Stimulated activated CD4-positive, alpha-beta T cell treated with anti-CD3 and anti-CD28 coated beads, TNF-alpha, amount 100 ng/mL, for 48 hours (primary cell): ENCODE results near the gene CLEC19A.
"Not testable (repeated sequence)": the region's sequence is repeated elsewhere in the genome, so short reads cannot be mapped to it uniquely, and the experiment has no call there.

ENCODE experiments used
- DNase-seq, 3 donors: peaks; one replicate each; pipeline ENCODE4 v3.0.0-alpha.2; 2020; ENCODE audit warnings: low read depth in 3 of 3

CLEC19A gene

DNA sequence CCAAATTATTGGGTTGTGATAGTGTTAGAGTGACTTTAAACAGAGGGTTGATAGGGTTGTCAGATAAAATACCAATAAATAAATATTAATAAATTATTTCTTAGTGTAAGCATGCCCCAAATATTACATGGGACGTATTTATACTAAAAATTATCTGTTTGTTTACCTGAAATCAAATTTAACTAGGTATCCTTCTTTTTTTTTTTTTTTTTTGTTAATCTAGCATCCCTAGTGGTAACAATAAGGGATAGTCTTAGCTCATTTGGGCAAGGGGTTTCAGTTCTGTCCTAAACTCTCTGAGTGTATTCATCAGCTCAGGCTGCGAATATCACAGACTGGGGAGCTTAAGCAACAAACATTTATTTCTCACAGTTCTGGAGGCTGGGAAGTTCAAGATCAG, 1.3 kb downstream of the CLEC19A start:
- DNase-seq: no peak

DNA sequence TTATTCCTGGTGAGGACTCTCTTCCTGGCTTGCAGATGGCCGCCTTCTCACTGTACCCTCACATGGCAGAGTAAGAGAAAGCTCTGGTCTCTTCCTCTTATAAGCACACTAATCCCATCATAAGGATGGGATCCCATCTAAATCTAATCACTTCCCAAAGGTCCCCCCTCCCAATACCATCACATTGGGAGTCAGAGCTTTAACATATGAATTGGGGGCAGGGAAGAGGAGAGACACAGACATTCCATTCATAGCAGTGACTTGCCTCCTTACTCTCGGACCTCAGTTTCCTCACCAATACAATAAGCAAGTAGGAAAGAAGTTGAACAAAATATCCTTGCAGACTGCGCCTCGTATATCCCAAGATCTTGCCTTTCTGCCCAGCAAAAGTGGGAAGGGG, 1.7 kb downstream of the CLEC19A start:
- DNase-seq: no peak

DNA sequence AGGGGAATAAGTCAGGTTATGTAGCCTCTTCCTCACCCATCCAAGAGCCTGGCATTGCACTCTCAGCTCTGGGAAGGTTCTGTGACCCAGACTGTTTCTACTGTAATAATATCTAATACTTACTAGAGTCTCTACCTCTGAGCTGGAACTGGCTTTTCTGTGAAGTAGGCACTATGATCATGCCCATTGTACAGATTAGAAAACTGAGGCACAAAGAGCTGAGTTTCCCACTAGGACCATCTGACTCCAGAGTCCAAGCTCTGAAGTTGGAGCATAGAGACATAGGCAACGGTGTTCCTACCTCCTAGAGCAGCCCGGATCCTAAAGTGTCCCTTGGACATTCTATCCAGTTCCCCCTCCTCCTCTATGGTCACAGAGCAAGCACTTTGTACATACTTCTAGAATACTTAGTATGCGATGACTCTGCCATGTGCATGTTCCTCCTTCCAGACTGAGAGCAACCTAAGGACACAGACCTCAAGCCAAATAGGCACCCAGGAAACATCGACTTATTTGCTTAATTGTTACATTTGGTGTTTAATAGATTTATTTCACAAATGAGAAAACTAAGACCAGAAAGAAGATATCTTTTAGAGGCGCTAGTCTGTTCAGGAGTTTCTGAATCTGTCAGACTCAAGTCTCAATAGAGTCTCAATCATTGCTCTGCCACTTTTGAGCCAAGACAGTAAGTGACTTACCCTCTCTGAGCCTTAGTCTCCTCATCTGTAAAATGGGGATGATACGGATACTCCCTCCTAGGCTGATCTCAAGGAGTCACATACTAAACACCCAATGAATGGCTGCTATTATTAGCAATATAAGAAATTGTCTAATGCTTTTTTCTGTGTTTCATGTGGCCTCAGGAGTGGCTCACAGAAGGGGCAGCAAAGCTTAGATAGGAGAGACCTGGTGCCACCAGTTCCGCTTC, 3.6 kb downstream of the CLEC19A start:
- no peak for DNase-seq

DNA sequence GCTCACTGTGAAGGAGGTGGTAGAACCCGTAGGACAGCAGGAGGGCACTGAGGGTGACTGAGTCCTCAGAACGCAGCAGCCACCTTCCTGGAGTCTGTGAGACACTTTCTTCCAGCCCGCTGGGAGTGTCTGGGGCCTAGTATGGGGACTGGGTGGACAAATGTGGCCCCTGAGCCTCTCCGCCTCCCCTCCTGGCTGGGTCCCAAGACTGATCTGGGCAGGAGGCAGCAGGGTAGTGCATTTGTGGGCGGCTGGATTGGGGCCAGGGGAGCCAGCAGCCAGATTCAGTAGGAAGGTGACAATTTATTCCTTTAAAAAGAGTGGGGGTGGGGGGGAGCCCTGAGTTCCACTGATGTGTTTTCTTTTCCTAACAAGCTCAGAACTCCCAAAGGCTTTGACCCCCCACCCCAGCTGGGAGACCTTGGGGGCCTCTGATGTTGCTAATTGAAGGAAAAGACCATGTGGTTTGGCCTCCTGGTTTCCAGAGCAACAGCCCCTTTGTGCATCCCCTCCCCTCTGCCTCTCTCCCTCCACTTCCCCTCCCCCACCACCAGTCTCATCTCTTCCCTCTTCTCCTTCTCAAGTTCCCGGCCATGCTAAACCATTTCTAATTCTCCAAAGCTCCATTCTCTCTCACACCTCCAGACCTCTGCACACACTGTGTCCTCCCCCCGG, 4.4 kb downstream of the CLEC19A start:
- no peak for DNase-seq

DNA sequence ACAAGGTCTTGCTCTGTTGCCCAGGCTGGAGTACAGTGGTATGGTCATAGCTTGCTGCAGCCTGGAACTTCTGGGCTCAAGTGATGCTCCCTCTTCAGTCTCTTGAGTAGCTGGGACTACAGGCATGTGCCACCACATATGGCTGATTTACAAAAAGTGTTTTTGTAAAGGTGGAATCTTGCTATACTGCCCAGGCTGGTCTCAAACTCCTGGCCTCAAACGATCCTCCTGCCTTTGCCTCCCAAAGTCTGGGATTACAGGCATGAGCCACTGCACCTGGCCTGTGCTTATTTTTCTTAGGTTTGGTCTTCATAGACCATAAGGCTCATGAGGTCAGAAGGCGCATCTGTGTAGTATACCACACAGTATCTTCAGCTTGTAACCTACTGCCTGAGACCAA, 5.3 kb downstream of the CLEC19A start:
- DNase-seq: no peak

DNA sequence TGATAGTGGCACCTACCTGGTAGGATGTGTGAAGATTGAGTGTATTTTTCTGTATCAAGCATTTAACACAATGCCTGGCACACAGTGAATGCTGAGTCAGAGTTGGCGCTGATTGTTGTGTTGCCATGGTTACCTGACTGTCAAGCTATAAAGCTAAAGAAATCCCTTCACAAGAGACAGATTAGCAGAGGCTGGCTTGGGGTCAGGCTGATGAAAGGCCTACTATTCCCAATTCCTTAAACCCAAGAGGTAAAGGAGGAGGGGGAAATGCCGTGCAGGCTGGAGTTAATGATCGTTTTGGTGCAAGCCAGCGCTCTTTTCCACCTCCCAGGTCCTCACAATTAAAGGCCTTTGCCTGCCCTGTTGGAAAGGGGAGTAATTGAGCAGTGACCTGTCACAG, 5.9 kb downstream of the CLEC19A start:
- peak in 1 of 3 donors; percentile 7 for DNase-seq

DNA sequence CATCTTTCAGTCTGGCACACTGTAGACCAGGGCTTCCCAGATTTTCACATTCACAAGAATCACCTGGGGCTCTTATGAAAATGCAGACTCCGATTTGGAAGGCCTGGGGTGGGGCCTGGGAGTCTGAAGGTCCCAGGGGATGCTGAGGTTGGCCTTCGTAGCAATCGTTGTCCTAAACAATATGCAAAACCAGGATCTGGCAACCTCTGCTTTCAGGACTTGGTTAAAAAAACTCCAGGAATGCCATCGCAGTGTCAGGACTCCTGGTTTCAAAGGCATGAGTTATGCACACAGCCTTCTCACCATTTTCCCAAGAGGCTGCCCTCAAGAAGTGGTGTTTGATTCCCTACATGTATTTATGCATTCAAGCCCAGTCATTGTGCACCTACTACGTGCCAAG, 6.7 kb downstream of the CLEC19A start:
- DNase-seq: no peak

DNA sequence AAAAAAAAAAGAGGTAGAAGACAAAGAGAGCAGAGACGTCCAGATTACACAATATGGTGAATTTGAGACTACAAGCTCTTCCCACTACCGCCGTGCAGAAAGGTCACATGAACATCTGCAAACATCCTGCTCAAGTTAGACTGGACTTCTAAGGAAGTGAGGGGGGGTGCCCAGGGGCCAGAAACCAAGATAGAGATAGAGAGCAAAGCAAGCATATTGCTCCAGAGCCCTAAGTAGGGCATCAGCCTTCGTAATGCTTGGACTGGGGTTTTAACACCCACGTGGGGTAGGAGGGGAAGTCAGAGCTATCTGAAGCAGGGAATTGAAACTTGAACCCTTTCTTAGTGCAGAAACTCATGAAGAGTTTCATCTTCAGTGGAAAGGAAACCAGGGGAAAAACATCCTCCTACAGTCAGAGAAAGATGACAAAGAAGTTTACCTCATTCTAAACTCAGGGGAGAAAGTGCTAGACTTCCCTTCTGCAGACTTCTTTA, 8.7 kb downstream of the CLEC19A start:
- DNase-seq: peak; percentile 27 to 57 (median 38)

DNA sequence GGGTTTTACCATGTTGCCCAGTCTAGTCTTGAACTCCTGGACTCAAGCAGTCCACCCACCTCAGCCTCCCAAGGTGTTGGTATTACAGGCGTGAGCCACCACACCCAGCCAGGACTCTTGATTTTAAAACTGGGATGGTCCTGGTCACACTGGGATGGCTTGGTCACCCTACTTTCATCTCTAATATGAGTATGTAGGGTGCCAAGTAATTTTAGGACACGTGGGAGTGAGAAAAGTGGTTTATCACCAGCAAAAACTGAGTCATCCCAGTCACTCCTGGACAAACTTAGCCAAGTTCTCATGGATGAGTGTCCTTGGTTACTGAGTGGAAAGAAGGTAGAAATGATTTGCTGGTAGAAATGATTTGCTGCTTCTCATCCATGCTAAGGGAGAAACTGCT, 9.9 kb downstream of the CLEC19A start:
- DNase-seq: peak in 1 of 3 donors; percentile 15

DNA sequence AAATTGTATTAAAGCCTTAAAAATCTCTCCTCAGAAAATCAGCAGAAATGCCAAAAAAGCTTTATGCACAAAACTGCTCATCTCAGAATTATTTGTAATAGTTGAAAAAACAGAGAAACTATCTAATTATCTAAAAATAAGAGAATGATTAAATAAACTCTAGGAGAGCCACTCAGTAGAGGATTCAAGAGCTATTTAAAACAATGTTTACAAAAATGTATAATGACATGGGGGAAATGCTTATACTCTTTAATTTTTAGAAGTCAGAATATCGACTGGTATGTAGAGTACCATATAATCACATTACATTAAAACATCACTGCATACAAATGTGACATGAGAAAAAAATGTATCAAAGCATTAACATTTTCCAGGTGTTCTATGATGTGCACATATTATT, 11.9 kb downstream of the CLEC19A start:
- no peak for DNase-seq

DNA sequence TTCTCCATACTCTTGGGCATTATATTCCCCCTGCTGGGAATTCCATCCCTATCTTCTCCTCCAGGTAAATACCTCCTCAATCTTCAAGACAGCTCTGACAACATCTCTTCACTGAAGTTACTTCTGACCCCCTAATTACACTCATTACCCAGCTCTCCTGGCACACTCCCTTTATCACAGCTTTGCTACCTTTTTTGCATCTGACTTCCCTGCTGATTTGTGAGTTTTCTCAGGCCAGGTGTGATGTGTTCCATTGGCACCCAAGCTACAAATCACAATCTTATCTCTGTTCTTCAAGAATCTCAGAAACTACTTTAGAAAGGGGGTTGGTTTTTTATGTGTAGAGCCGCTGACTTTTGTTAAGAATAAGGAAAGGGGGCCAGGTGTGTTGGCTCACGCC, 14.0 kb downstream of the CLEC19A start:
- DNase-seq: no peak

DNA sequence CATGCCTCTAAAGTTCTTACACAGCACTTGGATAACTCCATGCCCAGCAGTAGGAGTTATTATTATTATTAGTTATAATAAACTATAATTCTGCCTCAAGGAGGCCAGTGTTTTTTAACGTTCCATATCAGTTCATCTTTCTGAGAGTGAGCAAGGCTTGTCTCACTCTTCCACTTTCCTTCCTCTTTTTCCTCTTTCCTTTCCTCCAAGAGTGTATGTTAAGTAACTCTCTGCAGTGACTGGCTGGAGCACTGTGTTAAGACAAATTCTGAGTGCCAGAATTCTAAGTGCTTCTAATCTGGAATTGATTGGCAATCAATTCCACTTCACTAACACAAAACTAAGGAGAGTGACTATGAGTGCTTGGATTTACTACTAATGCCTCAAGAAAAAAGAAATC, 16.4 kb downstream of the CLEC19A start:
- DNase-seq: no peak

DNA sequence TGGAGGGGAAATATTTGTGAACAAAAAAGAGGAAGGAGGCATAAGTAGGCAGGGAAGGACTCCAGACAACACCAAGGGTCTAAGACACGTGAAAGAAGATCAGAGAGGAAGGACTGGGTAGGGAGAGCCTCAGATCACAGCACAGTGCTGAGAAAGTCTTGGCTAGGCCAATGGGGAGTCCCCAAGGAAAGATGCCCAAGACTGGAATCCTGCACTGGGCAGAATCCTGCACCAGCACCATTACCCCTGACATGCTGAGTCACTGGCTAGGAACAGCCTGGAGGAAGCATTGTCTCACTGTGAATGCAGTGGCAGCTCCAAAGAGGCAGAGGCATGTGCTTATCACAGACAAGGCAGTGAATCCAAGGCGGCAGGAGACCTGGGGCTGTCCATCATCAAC, 19.2 kb downstream of the CLEC19A start:
- no peak for DNase-seq

DNA sequence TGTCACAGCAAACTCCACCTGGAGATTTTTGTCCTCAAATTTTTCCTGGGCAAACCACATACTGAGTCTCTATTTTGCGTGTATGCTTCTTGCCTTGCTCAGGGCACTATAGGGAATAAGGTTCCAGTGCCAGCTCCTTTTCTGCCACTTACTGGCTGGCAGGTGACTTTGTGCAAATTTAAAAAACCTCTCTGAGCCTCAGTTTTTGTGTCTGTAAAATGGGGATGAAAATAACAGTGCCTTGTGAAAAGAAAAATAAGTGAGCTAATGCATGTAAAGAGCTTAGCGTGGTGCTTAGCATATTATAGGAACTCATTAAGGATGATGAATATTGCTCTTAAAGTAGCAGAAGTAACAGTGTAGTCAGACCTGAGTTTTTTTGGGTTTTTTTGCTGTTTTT, 19.9 kb downstream of the CLEC19A start:
- no peak for DNase-seq

DNA sequence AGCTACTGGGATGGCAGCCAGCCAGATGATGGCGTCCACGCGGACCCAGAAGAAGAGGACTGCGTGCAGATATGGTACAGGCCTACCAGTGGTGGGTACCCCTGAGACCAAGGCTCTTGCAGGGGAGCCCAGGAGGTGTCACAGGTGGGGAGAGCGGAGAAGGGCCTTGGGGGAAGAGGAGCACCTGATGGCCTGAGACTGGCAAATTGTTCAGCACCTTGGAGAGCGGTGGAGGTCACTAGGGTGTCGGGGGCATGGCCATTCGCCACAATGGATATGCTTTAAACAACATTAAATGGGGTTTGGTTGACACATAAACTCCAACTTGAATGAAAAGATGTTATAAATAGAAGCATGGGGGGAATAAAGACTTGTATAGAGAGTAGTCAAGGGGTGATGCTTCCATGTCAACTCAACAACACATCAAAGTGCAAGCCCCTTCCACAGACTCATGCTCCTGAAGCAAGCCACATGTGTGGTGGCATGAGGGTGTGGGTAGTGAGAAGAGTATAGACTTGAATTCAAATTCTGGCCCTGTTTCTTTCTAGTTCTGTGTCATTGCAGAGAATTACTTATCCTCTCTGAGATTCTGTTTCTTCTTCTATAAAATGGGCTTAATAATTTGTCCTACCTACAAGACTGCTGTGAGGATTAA, 22.2 kb downstream of the CLEC19A start:
- no peak for DNase-seq

DNA sequence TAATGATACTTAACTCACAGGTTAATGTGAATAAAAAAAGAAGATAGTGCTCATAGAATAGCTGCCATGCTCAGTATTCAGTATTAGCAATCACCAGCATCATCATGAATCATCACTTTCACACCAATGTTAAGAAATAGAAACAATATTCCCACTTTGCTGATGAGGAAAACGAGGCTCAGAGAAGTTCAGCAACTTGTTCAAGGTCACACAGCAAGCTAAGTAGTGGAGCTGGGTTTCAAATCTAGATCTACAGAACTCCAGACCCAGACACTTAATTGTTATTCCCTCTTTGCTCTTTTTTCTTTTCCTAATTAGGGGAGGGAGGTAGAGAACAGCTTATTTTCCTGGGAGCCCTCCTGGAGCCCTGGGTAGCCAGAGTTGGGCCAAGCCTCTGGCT, 22.9 kb downstream of the CLEC19A start:
- DNase-seq: no peak

DNA sequence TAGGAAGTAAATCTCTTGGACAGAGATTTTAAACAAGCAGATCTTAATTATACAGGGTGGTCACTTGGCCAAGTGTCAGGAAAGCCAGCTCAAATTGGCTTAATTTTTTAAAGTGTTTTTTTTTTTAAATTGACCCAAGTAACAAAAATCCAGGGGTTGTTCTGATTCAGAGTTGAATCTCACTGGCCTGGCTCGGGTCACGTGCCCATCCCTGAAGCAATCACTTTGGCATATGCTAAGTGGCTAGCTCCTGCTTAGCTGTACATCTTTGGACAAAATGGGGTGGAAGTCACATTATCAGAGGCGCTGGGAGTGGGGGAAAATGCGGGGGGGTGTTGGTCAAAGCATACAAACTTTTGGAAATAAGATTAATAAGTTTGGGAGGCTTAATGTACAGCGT, 23.6 kb downstream of the CLEC19A start:
- no peak for DNase-seq

DNA sequence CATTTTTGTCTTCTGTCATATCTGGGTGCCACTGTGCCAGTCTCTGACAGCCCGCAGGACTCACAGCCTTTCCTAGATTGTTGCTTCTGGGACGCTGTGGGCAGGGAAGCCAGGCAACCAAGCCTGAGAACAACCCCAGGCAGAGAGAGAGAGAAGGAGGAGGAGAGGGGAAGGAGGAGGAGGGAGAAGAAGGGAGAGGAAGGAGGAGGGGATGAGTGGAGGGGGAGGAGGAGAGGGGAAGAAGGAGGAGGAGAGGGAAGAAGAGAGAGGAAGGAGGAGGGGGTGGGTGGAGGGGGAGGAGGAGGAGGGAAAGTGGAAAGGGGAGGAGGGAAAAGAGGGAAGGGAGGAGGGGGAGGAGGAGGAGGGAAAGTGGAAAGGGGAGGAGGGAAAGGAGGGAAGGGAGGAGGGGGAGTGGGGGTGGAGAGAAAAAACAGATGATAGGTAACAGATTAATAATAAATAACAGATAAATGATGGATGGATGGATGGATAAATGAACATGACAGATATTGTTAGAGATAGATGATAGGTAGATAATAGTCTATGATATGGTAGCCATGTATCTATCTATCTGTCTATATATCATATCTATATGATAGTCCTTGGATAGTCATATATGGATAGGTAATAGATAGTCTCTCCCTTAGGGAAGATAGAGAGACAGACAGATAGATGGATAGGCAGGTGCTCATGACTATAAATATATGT, 29.3 kb downstream of the CLEC19A start:
- no peak for DNase-seq

DNA sequence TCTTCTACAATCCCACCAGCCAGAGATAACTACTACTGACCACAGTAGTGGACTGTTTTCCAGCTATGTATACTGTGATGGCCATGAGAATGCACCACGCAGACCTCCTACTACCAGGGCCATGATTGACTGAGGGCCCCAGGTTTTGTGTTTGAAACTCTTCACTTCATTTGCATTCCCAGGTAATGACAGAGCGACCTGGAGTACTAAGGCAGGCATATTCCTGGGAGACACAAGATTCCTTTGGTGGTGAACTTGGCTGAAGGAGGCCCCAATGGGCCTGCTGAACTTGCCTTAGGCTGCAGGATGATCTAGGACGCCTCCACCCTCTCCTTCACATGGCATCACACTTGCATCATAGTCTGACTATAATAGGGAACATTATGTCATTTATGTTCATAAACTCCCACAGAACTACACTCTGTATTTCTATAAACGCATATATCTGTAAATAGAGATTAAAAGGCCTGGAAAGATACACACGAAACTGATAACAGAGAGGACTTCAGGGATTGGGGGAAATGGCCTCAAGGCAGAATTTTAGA, 30.4 kb downstream of the CLEC19A start:
- DNase-seq: no peak

DNA sequence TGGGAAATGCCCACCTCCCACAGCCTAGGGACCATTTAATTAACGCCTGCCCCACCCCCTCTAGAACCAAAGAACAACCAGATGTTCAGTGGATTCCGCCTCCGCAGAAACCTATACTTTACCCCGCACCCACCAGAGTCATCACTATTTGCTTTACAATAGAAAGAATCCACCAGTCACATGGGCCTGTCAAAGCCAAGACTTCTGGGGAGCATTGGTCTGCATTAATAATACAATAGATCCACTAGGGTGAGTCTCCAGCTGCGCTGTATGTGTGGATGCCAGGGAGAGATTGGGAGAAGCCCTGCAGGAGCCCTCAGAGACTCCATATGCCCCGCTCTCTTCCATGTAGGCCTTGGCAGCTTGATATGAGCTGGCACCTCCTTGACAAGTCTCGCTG, 31.3 kb downstream of the CLEC19A start:
- DNase-seq: no peak

DNA sequence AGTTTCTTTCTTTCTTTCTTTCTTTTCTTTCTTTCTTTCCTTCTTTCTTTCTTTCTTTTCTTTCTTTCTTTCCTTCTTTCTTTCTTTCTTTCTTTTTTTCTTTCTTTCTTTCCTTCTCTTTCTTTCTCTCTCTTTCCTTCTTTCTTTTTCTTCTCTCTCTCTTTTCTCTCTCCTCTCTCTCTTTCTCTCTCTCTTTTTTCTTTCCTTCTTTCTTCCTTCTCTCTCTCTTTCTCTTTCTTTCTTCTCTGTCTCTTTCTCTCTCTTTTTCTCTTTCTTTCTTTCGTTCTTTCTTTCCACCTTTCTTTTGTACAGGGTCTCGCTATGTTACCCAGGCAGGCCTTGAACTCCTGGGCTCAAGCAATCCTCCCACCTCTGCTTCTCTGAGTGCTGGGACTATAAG, 35.7 kb downstream of the CLEC19A start:
- DNase-seq: not testable (repeated sequence)

DNA sequence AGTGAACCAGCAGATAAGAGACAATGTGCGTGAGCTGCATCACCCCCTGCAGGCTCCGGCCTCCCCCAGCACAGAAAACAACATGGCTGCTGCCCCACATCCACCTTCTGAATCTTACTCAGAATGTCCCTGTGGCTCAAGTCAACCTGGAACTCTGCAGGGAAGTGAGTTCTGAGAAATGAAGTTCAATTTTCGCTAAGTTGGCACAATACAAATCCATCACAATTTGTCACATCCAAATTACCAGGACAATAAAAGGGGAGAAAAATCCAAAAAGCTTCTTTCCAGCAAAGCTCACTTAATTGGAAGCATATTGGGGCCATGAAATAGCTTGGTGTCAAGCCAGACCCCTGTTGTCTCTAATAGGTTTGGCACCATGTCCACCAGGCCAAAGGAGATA, 38.1 kb downstream of the CLEC19A start:
- no peak for DNase-seq
